ENCODE data around the gene PLXNB1. TPM values are rescaled to one million over a fixed set of nuclear protein-coding genes. Genes with fewer than 3 reads are reported as not detected.

Gene PLXNB1
- total and polyA plus RNA-seq, 2 of the 13 experiments (the other 11 are each of a cell fraction or from before 2014, with no cell fraction given), result 86.0 to 143 TPM

- H4K20me1 ChIP-seq (ENCODE audit: insufficient read depth, low read length), result peaks cover 7% of the 10 kb centered on the region
- H3K79me2 ChIP-seq (ENCODE audit: insufficient read depth, low read length), result peaks cover 26% of the 10 kb centered on the region
- H3K27ac ChIP-seq (ENCODE audit: extremely low read length, insufficient read depth, low read length), result peak overlapping the region; percentile 73
- ATAC-seq (peak; percentile 4; the same call in 2 of the 3 replicates), DNase-seq (ENCODE audit: low spot score) (no peak), FAIRE-seq (no peak)
- peak overlapping the region; percentile 79 for H3K4me2 ChIP-seq (ENCODE audit: low read depth, low read length)
- WGBS (ENCODE audit: low lambda C conversion rate), result under 1% methylated on average over 15 of the region's 21 CpGs
- POLR2A ChIA-PET, result interaction anchor here (1.1 to 5.8 kb wide), 12 partner anchors 10 to 276 kb away, joined by 3 to 120 read pairs (median 6); partner anchors contain the start of genes IP6K2, PLXNB1 and ZNF589
- H3K9ac ChIP-seq (ENCODE audit: insufficient read depth, low read depth, low read length), result peak overlapping the region; percentile 94
- intact Hi-C loops (cut with micrococcal nuclease; ENCODE audit: unreplicated experiment), result loop anchor here (1.0 kb wide), 1 partner anchor 11 kb away; no protein-coding TSS in a partner anchor
- H3K9me3 ChIP-seq (ENCODE audit: low read length), result no peaks in the 10 kb centered on the region
- peaks cover 51% of the 10 kb centered on the region for H3K4me1 ChIP-seq (ENCODE audit: insufficient read depth, low read length)
- CTCF ChIA-PET (ENCODE audit: low intra/inter-chr PET ratio, low total read pairs), result interaction anchor here (1.8 kb wide), 1 partner anchor 40 kb away, joined by 5 read pairs; no protein-coding TSS in a partner anchor
- peaks cover 2 to 9% of the 10 kb centered on the region in 2 experiments; a peak in 2 of 5 replicates for H3K36me3 ChIP-seq (replicated peaks in 1 of 2; ENCODE audit: control insufficient read depth in 1 of 2, insufficient read depth in 2 of 2, low read length in 2 of 2)
- no peaks in the 10 kb centered on the region; a peak in 1 of 5 replicates for H3K27me3 ChIP-seq (ENCODE audit: control insufficient read depth in 1 of 2, insufficient read depth in 2 of 2, low read length in 2 of 2)
- H3K4me3 ChIP-seq (replicated peaks in 1 of 3; ENCODE audit: insufficient read depth in 1 of 3, low read depth in 2 of 3, low read length in 3 of 3), result peak overlapping the region; percentile 90 to 95 (median 93)
- TSS peak; percentile 78 for BruUV-seq (replicated peaks)
- no peak overlapping the region for H2AFZ ChIP-seq (ENCODE audit: low read length)
- in situ Hi-C loops (cut with HindIII; ENCODE audit: extremely low pct_ligation_motif_present, low pct_unique_long_range_greater_than_20kb), result no loop called here
- TF ChIP-seq ZSCAN21 (CRISPR knock-in tag; IDR thresholded peaks at IDR 0.05; ENCODE audit: borderline replicate concordance) (0 out of 2 replicates have a peak, but pooled peaks have one; percentile 5), KDM5A (IDR thresholded peaks at IDR 0.05; ENCODE audit: borderline replicate concordance, low read length) (no peak), ZNF792 (CRISPR knock-in tag; IDR thresholded peaks at IDR 0.05) (no peak), CHCHD3 (CRISPR knock-in tag; IDR thresholded peaks at IDR 0.05) (no peak), ZNF800 (CRISPR knock-in tag; IDR thresholded peaks at IDR 0.05) (no peak), NCOA5 (CRISPR knock-in tag; IDR thresholded peaks at IDR 0.05) (no peak), ADNP (CRISPR knock-in tag; IDR thresholded peaks at IDR 0.05) (no peak), BRD4 (CRISPR knock-in tag; IDR thresholded peaks at IDR 0.05) (no peak), MEF2D (CRISPR knock-in tag; IDR thresholded peaks at IDR 0.05) (peak; percentile 4), FOXJ3 (CRISPR knock-in tag; IDR thresholded peaks at IDR 0.05; ENCODE audit: borderline replicate concordance) (no peak), ZNF749 (CRISPR knock-in tag; IDR thresholded peaks at IDR 0.05; ENCODE audit: borderline replicate concordance) (peak; percentile 1; the same call in 1 of the 2 replicates), MED1 (CRISPR knock-in tag; IDR thresholded peaks at IDR 0.05) (no peak), ZZZ3 (CRISPR knock-in tag; IDR thresholded peaks at IDR 0.05; ENCODE audit: borderline replicate concordance) (no peak), EHMT2 (IDR thresholded peaks at IDR 0.05; ENCODE audit: borderline replicate concordance, low read depth, low read length) (no peak), DPF2 (CRISPR knock-in tag; IDR thresholded peaks at IDR 0.05; ENCODE audit: borderline replicate concordance, low read depth) (no peak), ARID5B (CRISPR knock-in tag; IDR thresholded peaks at IDR 0.05) (no peak), ZBTB14 (CRISPR knock-in tag; IDR thresholded peaks at IDR 0.05) (no peak), ZNF891 (CRISPR knock-in tag; IDR thresholded peaks at IDR 0.05) (peak; percentile 1; the same call in 1 of the 2 replicates)
Measured at GRCh38 chr3:48440590-48440958, 10.7 kb upstream of the PLXNB1 start.

All from HepG2 (cell line).